NOMO-1 (cell line): ENCODE data around the gene TOPORS.
"Not testable (repeated sequence)": the region's sequence is repeated elsewhere in the genome, so short reads cannot be mapped to it uniquely, and the experiment has no call there.

Source experiments
- DNase-seq, 2 experiments: peaks; one replicate each; lab custom pipeline; 2025; ENCODE audit not compliant: unreplicated experiment in 2 of 2; lab: John Stamatoyannopoulos, UW

Gene TOPORS

GRCh38 chr9:32570262-32570661 lies 17.9 kb upstream of the TOPORS start:
- DNase-seq = no peak

- no peak for DNase-seq
Measured at GRCh38 chr9:32566770-32567169, 14.4 kb upstream of the TOPORS start.

- DNase-seq = no peak
Measured at GRCh38 chr9:32565967-32566366, 13.6 kb upstream of the TOPORS start.

GRCh38 chr9:32558408-32558934 lies 6.1 kb upstream of the TOPORS start:
- peak in 1 of 2 experiments; percentile 34 for DNase-seq

- DNase-seq = no peak
Measured at GRCh38 chr9:32554591-32554990, 2.2 kb upstream of the TOPORS start.

GRCh38 chr9:32554107-32554506 lies 1.7 kb upstream of the TOPORS start:
- DNase-seq = no peak

- DNase-seq = peak in 1 of 2 experiments; percentile 53
Measured at GRCh38 chr9:32551276-32552051, 922 bp downstream of the TOPORS start.

- peak; percentile 67 to 81 for DNase-seq
Measured at GRCh38 chr9:32550562-32551275, 1.7 kb downstream of the TOPORS start.

- DNase-seq = no peak
Measured at GRCh38 chr9:32550150-32550561, 2.2 kb downstream of the TOPORS start.

- not testable (repeated sequence) for DNase-seq
Measured at GRCh38 chr9:32548213-32548612, 4.2 kb downstream of the TOPORS start.

- DNase-seq = no peak
Measured at GRCh38 chr9:32545884-32546283, 6.5 kb downstream of the TOPORS start.

- DNase-seq = no peak
Measured at GRCh38 chr9:32543047-32543446, 9.3 kb downstream of the TOPORS start.

GRCh38 chr9:32533816-32534215 lies 18.6 kb downstream of the TOPORS start:
- DNase-seq = no peak

GRCh38 chr9:32533336-32533735 lies 19.1 kb downstream of the TOPORS start:
- DNase-seq = no peak

GRCh38 chr9:32526707-32527048 lies 25.7 kb downstream of the TOPORS start:
- DNase-seq = peak in 1 of 2 experiments; percentile 21

- DNase-seq = peak; percentile 68 to 72
Measured at GRCh38 chr9:32526041-32526706, 26.2 kb downstream of the TOPORS start, which contains the start of gene RIGI. Gene RIGI (minus strand): TSS chr9:32526196. CDS start chr9:32526166, 30 bp downstream.

GRCh38 chr9:32525709-32526030 lies 26.7 kb downstream of the TOPORS start:
- peak in 1 of 2 experiments; percentile 31 for DNase-seq

GRCh38 chr9:32524892-32525708 lies 27.3 kb downstream of the TOPORS start:
- DNase-seq = peak; percentile 25 to 52

GRCh38 chr9:32524558-32524891 lies 27.9 kb downstream of the TOPORS start:
- not testable (repeated sequence) for DNase-seq

- no peak for DNase-seq
Measured at GRCh38 chr9:32523910-32524309, 28.5 kb downstream of the TOPORS start.

- DNase-seq = no peak
Measured at GRCh38 chr9:32518276-32518675, 34.1 kb downstream of the TOPORS start.
